Measurements from ENCODE around the gene TMEM164.
A peak's percentile ranks its signal among the peaks of the same experiment; 100 is the strongest.

Gene TMEM164

DNA sequence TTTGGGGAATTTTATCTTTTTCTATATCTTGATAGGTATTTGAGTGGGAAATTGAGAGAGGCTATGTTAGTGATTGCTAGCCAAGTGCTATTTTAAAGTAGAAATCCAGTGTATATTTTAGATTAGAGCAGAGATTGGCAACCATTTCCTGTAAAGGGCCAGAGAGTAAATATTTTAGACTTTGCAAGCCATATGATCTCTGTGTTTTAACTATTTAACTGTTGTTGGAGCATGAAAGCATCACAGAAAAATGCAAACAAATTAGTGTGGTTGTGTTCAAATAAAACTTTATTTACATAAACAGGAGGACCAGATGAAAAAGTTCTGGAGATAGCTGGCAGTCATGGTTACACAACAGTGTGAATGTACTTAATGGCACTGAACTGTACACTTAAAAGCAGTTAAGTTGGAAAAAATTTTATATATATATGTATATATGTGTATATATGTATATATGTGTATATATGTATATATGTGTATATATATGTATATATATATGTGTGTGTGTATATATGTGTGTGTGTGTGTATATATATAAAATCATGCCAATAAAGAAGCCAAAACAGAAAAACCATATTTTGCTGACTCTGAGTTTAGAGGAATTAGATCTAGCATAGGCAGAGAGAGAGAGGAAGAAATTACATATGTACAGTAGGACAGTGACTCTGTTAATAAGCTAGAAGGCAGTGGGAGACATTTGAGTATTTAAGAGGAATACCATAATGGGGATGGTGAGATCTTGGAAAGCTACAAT lies 83.4 kb downstream of the TMEM164 start:
- DNase-seq = no peak

DNA sequence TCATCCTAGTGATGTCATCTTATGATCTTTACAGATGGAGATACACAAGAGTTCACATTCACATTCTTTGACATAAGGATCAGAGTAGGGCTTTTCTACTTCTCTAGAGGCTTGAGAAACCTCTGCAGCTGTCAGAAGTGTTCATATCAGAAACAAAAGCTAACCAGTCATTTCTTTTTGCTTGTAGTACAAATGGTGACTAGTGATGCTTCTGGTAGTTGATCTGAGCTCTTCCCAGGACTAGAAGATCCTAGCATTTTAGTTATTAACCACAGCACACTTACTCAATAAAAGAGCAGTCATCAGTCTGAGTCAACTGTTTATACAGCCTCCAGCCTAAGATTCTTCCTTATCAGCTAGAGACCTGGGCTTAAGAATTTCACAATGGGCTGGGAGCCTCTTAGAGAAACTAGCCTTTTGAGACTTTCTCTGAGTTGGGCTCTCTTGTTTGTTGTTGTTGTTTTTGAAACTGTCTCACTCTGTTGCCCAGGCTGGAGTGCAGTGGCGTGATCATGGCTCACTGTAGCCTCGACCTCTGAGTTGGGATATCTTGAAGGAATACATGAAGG lies 84.1 kb downstream of the TMEM164 start:
- peak; percentile 38 to 61 for DNase-seq

DNA sequence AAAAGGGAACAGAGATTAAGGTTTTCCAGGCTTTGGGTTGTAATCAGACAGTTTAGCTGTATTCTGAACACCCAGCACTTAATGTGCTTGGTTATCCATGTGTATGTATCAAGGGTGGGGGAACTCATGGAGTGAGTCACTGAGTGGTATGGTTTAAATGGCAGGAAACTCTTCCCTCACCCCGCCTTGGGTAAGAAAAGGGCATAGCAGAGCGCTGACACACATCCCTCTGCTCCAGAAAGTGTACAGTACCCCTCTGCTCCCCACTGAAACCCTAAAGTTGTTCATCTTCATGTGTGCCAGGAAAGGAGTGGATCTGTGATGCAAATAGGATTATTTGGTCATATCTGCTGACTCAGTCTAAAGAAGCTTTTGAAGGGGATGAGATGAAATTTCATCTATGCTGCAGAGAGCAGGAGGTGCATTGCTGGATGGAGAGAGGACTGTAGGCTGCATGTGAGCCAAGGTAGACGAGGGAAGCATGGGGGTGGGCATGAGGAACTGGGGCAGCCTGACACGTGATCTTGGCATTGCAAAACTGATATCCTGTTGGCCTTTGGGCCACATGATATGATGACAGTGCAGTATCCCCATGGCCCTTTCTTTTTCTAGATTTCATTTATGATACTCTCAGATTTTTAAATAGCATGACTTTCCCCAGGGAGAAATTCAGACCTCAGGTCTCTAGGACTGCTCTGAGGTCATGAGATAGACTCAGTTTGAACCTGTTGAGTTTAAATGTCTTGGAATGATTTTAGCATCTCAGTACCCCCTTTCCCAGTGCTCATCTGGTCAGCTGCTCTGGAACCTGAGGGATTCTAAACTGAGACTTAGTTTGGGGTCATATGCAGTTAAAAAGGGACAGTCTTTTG lies 84.8 kb downstream of the TMEM164 start:
- DNase-seq = peak; percentile 52 to 53

DNA sequence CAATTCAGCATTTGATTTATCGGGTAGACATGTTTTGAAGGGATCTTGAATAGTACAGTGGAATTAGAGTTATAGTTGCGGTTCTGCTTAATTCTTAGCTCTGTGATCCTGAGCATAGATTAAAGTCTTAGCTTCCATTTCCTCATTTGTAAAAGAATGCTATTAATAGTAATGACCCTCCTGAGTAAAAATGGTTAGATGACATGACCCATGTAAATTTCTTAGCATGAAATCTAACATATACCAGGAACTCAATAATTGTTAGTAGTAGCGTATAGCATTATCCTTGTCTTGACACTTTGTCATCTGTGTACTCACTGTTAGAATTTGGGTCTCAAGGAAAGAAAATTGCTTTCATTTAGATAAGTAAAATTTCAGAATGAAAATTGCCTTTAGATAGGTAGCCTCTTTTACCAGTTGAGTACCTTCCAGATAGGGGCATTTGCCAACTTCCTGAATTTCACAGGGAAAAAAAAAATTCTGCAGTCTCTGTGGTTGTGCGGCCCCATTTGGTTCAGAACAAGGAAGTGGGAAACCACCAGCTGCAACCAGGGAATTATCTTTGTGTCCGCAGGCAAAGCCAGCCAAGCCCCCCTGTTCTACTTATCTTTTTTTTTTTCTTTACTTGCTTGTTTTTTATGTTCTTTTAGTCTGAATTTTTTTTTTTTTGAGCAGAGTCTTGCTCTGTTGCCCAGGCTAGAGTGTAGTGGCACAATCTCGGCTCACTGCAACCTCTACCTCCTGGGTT lies 86.9 kb downstream of the TMEM164 start:
- peak; percentile 46 for DNase-seq

DNA sequence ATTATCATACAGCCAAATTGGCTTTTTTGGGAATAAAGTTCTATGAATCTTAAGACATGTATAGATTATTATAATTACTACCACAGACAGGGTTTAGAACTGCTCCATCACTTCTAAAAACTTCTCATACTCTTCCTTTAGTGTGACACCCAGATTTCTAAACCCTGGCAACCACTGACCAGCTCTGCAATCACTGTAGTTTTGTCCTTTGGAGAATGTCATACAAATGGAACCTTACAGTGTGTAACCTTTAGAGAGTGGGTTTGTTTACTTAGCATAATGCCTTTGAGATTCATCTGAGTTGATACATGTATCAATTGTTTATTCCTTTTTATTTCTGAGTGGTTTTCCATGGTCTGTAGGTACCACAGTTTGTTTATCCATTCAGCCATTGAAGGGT lies 95.0 kb downstream of the TMEM164 start:
- DNase-seq = no peak

DNA sequence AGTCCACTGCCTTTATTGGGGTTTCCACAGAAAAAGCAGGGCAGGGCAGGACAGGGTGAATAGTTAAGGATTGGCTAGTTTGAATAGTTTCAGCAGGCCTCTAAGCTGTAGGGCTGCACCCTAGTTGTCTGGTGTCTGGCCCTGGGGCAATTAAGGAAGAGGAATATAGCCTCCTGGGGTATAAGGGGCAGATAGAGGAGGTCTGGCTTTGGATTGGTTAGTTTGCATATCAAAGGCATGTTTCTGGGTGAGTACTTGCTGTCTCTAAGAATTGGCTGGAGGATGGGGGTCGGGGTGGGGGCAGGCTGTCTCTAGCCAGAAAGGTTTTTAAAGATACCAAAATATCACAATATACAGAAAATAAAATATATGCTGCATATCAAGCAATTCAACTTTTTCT lies 100.4 kb downstream of the TMEM164 start:
- no peak for DNase-seq

DNA sequence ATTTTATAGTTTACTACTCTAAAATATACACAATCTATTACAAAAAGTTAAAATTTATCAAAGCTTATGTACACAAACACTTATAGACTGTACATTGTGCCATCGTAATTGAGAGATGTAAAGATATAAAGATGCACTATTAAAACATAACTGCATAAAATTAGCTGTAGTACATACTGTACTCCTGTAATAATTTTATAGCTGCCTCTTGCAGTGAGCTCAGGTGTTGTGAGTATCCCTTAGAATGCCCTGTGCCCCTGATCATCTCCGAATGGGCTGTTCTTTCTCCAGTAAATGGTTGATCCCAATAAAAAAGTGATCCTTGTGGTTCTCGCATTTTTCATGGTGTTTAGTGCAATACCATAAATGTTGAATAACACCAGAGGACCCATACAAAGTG lies 101.2 kb downstream of the TMEM164 start:
- no peak for DNase-seq

DNA sequence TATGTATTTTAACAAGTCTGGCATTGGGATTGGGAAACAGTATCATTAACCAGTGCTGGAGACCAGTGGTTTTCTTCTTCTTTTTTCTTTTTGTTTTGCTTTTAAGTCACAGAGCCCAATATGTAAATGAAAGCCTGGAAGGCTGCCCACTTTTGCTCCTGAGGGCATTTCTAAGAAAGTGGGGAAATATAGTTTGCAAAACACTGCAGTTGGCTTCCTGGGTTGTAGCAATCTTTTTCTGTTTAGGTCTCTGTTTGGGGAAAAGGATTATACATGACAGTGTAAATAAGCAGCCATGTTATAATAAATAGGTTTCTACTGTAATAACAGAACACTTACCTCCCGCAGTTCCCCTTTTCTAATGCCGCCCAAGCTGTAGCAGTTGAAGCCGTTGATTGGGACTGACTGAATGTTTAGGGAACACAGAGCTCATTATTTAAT lies 105.5 kb downstream of the TMEM164 start:
- peak; percentile 84 to 90 for DNase-seq

DNA sequence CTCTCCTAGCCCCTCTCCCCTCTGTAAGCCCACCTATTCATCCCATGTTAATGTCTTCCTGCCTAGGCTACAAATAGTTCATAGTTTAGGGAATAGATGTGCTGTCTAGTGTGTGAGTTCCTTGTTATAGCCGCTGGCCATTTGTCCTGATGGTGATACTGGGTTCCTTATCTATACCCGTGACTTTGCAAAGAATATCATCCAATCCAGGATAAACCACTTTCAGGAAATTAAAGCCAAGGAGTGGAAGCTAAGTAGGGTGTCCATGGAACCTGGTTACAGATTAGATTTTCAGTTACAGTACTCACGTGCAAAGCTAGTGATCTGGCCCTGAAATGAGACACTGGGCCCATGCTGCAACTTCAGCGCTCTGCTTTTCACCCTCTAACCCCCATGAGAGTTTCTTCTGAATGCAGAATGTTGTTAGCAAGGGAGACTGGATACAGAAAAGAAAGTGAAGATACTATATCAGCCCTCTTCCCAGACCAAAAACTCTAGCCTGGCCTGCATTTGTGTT lies 111.4 kb downstream of the TMEM164 start:
- DNase-seq = no peak

DNA sequence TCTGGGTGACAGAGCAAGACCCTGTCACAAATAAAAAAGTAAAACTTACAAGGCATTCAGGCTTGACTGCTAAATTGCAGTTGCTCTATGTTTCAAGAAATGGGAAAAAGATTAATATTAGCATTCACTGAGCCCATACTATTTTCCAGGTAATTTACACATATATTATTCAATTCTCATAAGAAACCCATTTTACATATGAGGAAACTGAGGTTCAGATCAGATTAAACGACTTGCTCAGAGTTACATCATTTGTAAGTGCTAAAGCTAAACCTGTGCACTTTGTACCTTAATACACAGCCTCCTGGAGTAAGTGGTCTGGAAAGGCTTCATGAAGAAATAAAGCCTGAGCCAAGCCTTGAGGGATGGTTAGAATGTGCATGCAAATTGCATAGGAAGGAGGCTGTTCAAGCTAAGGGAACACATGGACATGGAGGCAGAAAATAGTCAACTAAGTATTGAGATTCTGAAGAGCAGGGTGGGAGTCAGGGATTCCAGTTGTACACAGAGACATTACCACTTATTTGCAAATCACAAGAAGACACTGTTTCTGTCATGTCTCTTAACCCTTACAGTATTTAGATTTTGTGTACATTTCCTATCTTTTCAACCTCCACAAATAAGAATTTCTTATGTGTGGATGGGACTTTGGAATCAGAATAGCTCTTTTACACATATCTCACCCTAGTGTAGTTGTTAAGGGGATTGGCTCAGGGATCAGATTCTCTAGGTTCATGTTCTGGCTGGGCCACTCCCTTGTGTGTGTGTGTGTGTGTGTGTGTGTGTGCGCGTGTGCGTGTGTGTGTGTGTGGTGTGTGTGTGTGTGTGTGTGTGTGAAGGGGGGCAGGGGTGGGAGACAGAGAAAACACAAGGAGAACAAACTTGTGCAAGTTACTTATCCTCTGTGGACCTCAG lies 113.4 kb downstream of the TMEM164 start:
- no peak for DNase-seq

DNA sequence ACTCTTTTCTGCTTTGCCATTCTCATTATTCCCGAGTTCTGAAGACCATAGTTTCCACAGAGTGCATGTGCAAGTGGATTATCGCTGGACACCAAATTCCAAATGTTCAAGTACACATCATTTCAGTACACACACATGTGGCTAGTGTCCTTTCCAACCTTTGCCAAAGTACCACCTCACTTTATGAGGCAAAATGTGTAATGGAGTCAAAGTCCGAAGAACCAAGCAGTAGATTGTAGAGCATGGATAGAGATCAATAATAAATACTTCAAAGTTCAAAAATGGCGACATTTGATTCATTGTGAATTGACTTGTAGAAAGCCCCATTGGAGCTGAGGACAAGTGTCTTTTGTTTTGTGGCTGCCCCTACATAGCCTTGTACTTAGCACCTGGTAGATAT lies 115.6 kb downstream of the TMEM164 start:
- DNase-seq = no peak

DNA sequence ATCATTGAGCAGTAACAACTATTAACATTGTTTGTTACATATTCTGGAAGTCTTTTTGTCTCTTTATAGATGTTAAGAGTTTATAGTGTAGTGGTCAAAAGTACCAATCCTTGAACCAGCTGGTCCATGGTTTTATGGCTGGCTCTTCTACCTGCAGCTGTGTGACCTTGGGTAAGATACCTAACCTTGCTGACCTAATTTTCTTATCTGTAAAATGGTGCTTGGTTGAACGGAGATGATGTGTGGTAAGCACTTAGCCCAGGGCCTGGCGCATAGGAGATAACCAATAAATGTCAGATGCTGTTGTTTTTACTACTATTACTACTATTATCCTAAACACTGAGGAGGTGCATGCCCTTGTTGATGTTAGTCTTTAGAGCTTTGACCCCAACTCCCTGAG lies 116.6 kb downstream of the TMEM164 start:
- no peak for DNase-seq

DNA sequence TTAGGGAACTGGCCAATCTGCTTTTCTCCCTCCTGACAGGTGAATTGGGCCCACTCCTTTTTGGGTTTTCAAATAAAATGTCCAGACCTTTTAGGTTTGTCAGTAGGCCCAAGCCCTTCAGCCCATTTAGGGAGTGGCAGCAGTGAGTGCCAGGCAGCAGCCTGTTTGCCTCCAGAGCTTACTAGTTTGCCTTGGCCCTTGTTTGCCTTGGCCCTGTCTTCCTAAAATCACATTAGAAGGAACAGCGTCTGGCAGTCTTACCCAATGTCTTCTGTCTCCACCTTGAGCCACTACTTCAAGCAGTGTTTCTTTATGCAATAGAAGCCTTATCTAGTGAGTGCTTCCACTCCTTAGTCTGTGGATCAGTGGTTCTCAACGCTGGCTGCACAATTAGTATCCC lies 117.1 kb downstream of the TMEM164 start:
- DNase-seq = no peak

DNA sequence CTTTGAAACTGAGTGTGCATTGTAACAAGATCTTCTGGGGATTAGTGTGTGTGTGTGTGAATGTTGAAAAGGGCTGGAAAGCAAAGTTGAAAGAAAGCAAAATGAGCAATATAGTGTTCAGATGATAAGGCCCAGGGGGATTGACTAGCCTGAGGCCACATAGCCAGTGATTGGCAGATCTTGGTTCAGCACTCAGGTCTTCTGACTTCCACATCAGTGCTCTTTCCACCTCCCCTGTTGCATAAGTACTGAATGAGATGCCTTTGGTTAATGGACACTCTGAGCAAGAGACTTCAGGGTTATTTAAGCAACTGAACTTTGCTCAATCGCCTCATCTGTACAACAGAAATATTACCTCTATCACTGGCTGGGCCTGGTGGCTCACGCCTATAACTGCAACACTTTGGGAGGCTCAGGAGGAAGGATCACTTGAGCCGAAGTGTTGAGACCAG lies 120.4 kb downstream of the TMEM164 start:
- peak; percentile 37 to 40 for DNase-seq

DNA sequence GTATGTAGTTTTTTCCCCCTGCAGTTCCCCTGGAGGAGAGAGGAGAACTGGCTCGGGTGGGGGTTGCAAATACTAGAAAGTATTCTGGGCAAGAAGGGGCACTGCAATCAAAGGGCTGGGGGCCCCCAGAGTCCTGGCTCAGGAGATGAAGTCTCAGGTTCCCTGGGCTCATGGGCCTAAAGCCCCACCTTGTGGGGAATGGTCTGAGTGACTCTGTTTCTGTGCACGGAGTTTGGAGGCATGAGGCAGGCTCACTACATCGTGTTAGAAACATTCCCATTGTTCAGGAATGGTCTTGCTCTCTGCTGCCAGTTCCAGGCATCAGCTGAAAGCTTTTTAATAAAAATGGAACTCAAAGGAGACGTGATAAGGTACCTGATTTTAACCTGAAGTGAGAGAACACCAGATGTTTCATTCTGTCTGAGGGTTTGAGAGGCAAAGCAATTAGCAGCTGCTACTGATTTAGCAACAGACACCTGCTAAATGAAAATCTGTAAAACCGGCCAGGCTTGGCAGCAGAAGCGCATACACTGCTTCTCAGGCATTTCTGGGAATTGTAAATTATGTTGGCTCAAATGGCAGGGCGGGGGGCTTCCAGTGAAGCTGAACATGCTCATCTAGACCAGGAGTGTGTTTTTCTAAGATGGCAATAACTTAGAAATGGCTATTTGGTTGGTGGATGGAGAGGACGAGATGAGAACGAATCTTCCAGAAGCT lies 122.7 kb downstream of the TMEM164 start:
- no peak for DNase-seq

DNA sequence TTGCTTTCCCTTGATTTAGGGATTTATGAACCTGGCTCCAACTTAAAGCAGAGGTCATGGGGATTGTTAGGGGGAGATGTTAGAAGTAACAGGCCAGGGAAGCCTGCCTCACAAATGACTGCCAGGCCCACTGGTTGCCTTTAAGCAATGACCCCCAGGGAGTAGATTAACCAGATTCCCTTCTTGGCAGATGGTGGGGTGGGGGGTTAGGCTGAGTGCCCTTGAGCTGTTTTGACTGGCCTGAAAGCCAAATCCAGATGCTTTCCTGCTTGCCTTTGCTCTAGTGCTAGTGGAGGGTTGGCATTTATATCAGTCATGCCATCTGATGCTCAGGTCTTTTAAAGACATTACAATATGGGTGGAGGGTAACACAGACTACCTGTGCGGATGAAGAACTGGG lies 128.1 kb downstream of the TMEM164 start:
- DNase-seq = no peak

DNA sequence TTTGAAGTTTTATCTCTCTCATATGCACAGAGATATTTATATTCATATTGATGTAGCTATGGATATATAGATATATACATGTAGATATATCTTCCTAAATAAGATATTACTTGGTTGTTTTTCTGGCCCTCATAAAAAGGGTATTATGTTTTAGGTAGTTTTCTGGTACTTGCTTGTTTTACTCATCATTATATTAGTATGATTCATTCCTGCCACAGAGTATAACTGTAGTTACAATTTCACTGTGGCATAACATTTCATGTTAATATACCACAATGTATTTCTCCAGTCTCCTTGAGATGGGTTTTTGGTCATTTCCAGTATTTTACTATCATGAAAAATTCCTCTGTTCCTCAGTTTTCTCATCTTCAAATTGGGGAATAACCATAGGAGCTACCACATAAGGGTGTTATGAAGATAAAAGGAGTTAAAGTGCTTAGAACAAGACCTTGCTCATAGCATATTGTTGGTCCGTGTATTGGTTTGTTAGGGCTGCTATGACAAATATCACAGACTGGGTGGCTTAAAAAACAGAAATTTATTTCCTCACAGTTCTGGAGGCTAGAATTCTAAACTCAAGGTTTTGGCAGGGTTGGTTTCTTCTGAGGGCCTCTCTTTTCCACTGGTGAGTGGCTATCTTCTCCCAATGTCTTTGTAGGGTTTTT lies 129.7 kb downstream of the TMEM164 start:
- no peak for DNase-seq

DNA sequence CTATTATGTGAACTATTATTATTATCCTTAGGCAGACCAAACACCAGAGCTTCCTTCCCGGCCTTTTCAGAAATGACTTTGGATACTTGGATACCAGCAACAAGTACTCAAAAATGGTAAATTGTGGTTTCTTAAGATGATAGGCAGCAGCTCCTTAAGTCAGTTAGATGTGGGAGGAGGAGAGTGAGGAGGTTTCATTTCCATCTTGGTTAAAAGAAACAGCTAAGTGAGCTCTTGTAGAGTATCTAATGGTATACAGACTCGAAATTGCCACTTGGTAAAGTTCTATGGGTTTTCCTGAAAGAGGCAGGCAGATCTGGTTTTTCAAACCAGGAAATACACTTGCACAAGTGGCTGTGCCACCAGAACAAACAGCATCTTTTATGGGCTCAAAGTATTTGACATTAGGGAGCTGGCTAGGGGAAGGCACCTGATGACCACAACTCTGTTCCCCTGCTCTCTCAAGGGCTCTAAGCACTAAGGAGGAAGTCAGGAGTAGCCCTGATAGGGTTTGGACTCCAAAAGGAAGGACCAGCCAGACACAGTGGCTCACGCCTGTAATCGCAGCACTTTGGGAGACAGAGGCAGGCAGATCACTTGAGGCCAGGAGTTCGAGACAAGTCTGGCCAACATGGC lies 130.9 kb downstream of the TMEM164 start:
- DNase-seq = no peak

DNA sequence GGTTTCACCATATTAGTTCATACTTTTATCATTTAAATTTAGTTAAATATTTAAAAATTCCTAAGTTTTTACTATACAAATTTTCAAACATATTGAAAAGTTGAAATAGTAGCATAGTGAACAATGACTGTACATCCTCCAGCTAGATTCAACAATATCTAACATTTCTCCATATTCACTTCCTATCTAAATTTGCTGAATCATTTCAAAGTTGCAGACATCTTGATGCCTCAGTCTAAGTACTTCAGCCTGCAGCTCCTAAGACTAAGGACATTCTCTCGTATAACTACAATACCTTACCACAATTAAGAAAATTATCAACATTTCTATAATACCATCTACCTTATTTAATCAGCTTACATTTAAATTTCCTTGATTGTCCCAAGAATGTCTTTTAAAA lies 132.7 kb downstream of the TMEM164 start:
- DNase-seq = peak; percentile 25 to 50

DNA sequence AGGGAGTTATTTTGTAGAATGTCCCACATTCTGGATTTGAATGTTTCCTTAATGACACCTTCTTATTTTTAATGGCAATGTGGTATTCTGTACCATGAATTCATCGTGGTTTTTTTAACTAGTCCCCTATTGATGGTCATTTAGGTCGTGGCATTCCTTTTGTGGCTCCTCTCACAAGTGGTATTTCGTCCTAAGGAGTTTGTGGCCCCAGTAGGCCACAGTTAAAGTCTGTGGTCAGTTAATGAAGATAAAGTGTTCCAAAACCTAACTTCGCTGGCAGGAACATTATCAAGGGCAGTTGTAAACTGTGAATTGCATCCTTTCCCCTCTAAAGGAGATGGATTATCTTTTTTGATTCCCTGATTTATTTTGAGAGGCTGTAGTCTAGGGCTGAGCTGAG lies 133.2 kb downstream of the TMEM164 start:
- DNase-seq = no peak
